Neural cell (in vitro differentiated cells): ENCODE results near the gene TGM4. TPM values are rescaled to one million over a fixed set of nuclear protein-coding genes. Genes with fewer than 3 reads are reported as not detected.

Experiments
- H2AFZ ChIP-seq: fragments of 200-600, 300-800 bp; sonication (generic), shearing (Covaris generic); 2 replicates; pipeline ENCODE4 v1.6.0; 2014; ENCODE audit warnings: low read depth, mild to moderate bottlenecking, antibody characterized with exemption, low read length, moderate library complexity
- H3F3A ChIP-seq: fragments of 200-600 bp; shearing (Covaris generic); 2 replicates; pipeline ENCODE4 v1.6.1; 2016; ENCODE audit warnings: mild to moderate bottlenecking, moderate library complexity, mixed read lengths, antibody characterized with exemption, low read length; ENCODE audit not compliant: insufficient read depth, poor library complexity, severe bottlenecking
- H3K27ac ChIP-seq: fragments of 200-600, 300-800 bp; sonication (generic), shearing (Covaris generic); 2 replicates; pipeline ENCODE4 v1.5.1; 2014; ENCODE audit warnings: mild to moderate bottlenecking, low read length, moderate library complexity
- H3K27me3 ChIP-seq: fragments of 300-800, 200-600 bp; sonication (generic), shearing (Covaris generic); 2 replicates; pipeline ENCODE4 v1.6.0; 2014; ENCODE audit warnings: mild to moderate bottlenecking, low read depth, low read length, moderate library complexity; ENCODE audit not compliant: insufficient read depth
- H3K36me3 ChIP-seq: fragments of 300-800, 200-600 bp; sonication (generic), shearing (Covaris generic); 2 replicates; pipeline ENCODE4 v1.5.1; 2014; ENCODE audit warnings: mild to moderate bottlenecking, antibody characterized with exemption, low read length, moderate library complexity; ENCODE audit not compliant: insufficient read depth
- H3K4me2 ChIP-seq: fragments of 300-800, 200-600 bp; sonication (generic), shearing (Covaris generic); 2 replicates; pipeline ENCODE4 v1.6.0; 2014; ENCODE audit warnings: mild to moderate bottlenecking, low read length
- H3K4me3 ChIP-seq: fragments of 300-800, 200-600 bp; sonication (generic), shearing (Covaris generic); 2 replicates; pipeline ENCODE4 v1.5.1; 2014; ENCODE audit warnings: mild to moderate bottlenecking, low read length, moderate library complexity
- H3K79me2 ChIP-seq: fragments of 200-600 bp; shearing (Covaris generic); replicated peaks from 2 replicates; pipeline ENCODE4 v1.6.0; 2014; ENCODE audit warnings: mild to moderate bottlenecking, low read length, moderate library complexity; ENCODE audit not compliant: insufficient read depth
- H3K9ac ChIP-seq: fragments of 300-800, 200-600 bp; sonication (generic), shearing (Covaris generic); 2 replicates; pipeline ENCODE4 v1.6.1; 2016; ENCODE audit warnings: mild to moderate bottlenecking, low read length, mixed read lengths
- H3K9me2 ChIP-seq: fragments of 200-600 bp; shearing (Covaris generic); 2 replicates; pipeline ENCODE4 v1.6.1; 2016; ENCODE audit warnings: mild to moderate bottlenecking, low read length, mixed read lengths; ENCODE audit not compliant: insufficient read depth
- H3K9me3 ChIP-seq: fragments of 200-600, 300-800 bp; sonication (generic), shearing (Covaris generic); 2 replicates; pipeline ENCODE4 v1.6.1; 2016; ENCODE audit warnings: mild to moderate bottlenecking, mixed run types, low read length, moderate library complexity, mixed read lengths
- H4K20me1 ChIP-seq: fragments of 200-600 bp; shearing (Covaris generic); 2 replicates; pipeline ENCODE4 v1.6.1; 2016; ENCODE audit warnings: mild to moderate bottlenecking, mixed run types; ENCODE audit not compliant: insufficient read depth
- EP300 ChIP-seq: fragments of 450-650 bp; conservative IDR thresholded peaks from 2 replicates; pipeline ENCODE4 v1.6.1; 2014; ENCODE audit warnings: antibody characterized with exemption, mild to moderate bottlenecking, moderate library complexity; ENCODE audit not compliant: poor library complexity, severe bottlenecking
- EZH2 ChIP-seq: fragments of 200-600, 300-800 bp; shearing (Covaris generic), sonication (generic); IDR thresholded peaks from 2 replicates; pipeline ENCODE4 v1.6.1; 2014; ENCODE audit warnings: antibody characterized with exemption, low read length, borderline replicate concordance, mild to moderate bottlenecking; ENCODE audit not compliant: insufficient read depth, poor library complexity, severe bottlenecking
- MXI1 ChIP-seq: fragments of 450-650 bp; conservative IDR thresholded peaks from 2 replicates; pipeline ENCODE4 v1.6.1; 2014; ENCODE audit warnings: antibody characterized with exemption, mild to moderate bottlenecking; ENCODE audit not compliant: poor library complexity, severe bottlenecking
- POLR2AphosphoS5 ChIP-seq: IDR thresholded peaks from 2 replicates; pipeline ENCODE4 v1.6.1; 2012
- RAD21 ChIP-seq: fragments of 450-650 bp; conservative IDR thresholded peaks from 2 replicates; pipeline ENCODE4 v1.6.1; 2014; ENCODE audit warnings: antibody characterized with exemption, mild to moderate bottlenecking, moderate library complexity
- SMC3 ChIP-seq: fragments of 450-650 bp; conservative IDR thresholded peaks from 2 replicates; pipeline ENCODE4 v1.6.1; 2014; ENCODE audit warnings: antibody characterized with exemption, mild to moderate bottlenecking, moderate library complexity; ENCODE audit not compliant: poor library complexity
- TAF1 ChIP-seq: IDR thresholded peaks from 2 replicates; pipeline ENCODE4 v1.6.1; 2012; ENCODE audit warnings: low read depth
- polyA plus RNA-seq: library from polyadenylated mRNA; depleted of rRNA; stranded (reverse); fragments of >200 nt; gene quantifications from 2 replicates; pipeline ENCODE4 v1.2.3, GENCODE V29; 2014
- TF ChIP-seq, protein P1 (sequence below): IDR thresholded peaks from 2 replicates; pipeline ENCODE4 v1.6.1; 2012; ENCODE audit warnings: borderline replicate concordance
- TF ChIP-seq, protein P2 (sequence below): fragments of 450-650 bp; IDR thresholded peaks from 2 replicates; pipeline ENCODE4 v1.5.1; 2014; ENCODE audit warnings: antibody characterized with exemption, mild to moderate bottlenecking, moderate library complexity; ENCODE audit not compliant: poor library complexity, severe bottlenecking

TGM4 gene
- polyA plus RNA-seq, 1 donor from 2014 or later = not detected

DNA sequence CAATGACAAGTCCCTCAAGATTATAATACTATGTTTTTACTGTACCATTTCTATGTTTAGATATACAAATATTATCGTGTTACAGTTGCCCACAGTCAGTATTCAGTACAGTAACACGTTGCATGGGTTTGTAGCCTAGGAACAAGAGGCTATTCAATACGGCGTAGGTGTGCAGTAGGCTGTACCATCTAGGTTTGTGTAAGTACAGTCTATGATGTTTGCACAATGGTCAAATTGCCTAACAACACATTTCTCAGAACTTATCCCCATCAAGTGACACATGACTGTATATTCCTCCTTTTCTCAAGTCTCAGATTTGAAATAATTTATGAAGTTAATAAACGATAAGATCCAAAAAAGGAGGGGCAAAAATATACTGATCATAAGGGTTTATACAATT is 79.9 kb downstream of the TGM4 start:
- no peaks in the 10 kb centered on the region for H3K27me3 ChIP-seq
- H3K4me3 ChIP-seq = no peak overlapping the region
- no peaks in the 10 kb centered on the region for H3F3A ChIP-seq
- no peak overlapping the region for H3K27ac ChIP-seq
- H3K9ac ChIP-seq = no peak overlapping the region
- no peaks in the 10 kb centered on the region for H3K79me2 ChIP-seq
- H2AFZ ChIP-seq = no peak overlapping the region
- no peaks in the 10 kb centered on the region for H3K9me2 ChIP-seq
- no peak for TF ChIP-seq EZH2
- no peak for TF ChIP-seq RAD21
- no peak for TF ChIP-seq SMC3
- TF ChIP-seq TAF1 = no peak
- TF ChIP-seq, protein P1, sequence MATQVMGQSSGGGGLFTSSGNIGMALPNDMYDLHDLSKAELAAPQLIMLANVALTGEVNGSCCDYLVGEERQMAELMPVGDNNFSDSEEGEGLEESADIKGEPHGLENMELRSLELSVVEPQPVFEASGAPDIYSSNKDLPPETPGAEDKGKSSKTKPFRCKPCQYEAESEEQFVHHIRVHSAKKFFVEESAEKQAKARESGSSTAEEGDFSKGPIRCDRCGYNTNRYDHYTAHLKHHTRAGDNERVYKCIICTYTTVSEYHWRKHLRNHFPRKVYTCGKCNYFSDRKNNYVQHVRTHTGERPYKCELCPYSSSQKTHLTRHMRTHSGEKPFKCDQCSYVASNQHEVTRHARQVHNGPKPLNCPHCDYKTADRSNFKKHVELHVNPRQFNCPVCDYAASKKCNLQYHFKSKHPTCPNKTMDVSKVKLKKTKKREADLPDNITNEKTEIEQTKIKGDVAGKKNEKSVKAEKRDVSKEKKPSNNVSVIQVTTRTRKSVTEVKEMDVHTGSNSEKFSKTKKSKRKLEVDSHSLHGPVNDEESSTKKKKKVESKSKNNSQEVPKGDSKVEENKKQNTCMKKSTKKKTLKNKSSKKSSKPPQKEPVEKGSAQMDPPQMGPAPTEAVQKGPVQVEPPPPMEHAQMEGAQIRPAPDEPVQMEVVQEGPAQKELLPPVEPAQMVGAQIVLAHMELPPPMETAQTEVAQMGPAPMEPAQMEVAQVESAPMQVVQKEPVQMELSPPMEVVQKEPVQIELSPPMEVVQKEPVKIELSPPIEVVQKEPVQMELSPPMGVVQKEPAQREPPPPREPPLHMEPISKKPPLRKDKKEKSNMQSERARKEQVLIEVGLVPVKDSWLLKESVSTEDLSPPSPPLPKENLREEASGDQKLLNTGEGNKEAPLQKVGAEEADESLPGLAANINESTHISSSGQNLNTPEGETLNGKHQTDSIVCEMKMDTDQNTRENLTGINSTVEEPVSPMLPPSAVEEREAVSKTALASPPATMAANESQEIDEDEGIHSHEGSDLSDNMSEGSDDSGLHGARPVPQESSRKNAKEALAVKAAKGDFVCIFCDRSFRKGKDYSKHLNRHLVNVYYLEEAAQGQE = no peak
- TF ChIP-seq, protein P2, sequence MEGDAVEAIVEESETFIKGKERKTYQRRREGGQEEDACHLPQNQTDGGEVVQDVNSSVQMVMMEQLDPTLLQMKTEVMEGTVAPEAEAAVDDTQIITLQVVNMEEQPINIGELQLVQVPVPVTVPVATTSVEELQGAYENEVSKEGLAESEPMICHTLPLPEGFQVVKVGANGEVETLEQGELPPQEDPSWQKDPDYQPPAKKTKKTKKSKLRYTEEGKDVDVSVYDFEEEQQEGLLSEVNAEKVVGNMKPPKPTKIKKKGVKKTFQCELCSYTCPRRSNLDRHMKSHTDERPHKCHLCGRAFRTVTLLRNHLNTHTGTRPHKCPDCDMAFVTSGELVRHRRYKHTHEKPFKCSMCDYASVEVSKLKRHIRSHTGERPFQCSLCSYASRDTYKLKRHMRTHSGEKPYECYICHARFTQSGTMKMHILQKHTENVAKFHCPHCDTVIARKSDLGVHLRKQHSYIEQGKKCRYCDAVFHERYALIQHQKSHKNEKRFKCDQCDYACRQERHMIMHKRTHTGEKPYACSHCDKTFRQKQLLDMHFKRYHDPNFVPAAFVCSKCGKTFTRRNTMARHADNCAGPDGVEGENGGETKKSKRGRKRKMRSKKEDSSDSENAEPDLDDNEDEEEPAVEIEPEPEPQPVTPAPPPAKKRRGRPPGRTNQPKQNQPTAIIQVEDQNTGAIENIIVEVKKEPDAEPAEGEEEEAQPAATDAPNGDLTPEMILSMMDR = no peak
- no peak for TF ChIP-seq POLR2AphosphoS5
- TF ChIP-seq EP300 = no peak
- H4K20me1 ChIP-seq = no peaks in the 10 kb centered on the region
- no peaks in the 10 kb centered on the region for H3K9me3 ChIP-seq
- H3K36me3 ChIP-seq = no peaks in the 10 kb centered on the region
- H3K4me2 ChIP-seq = no peak overlapping the region

DNA sequence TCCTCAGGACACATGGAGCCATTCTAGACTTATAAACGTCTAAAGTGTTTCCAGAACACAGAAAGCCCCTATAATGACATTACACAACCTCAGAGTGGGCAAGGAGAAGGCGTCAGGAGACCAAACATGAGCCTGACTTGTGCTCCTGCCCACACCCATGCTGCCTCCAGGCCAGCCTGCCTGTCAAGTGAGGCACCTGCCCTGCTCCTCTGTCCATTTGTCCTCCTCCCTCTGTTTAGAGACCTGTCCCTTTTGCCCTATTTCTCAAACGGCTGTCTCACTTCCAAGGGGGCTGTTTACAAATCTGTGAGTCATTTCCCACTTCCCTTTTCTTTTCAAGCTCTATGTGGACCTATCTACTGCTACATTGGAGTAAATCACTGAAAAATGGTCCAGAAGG is 80.6 kb downstream of the TGM4 start:
- Histone ChIP-seq H2AFZ (no peak overlapping the region), H3K4me3 (no peak overlapping the region), H3K27me3 (no peaks in the 10 kb centered on the region), H3K9ac (no peak overlapping the region), H3K36me3 (no peaks in the 10 kb centered on the region), H3K9me3 (no peaks in the 10 kb centered on the region), H4K20me1 (no peaks in the 10 kb centered on the region), H3K9me2 (no peaks in the 10 kb centered on the region), H3K79me2 (no peaks in the 10 kb centered on the region), H3K27ac (no peak overlapping the region), H3F3A (no peaks in the 10 kb centered on the region), H3K4me2 (no peak overlapping the region)
- no peak for TF ChIP-seq SMC3

DNA sequence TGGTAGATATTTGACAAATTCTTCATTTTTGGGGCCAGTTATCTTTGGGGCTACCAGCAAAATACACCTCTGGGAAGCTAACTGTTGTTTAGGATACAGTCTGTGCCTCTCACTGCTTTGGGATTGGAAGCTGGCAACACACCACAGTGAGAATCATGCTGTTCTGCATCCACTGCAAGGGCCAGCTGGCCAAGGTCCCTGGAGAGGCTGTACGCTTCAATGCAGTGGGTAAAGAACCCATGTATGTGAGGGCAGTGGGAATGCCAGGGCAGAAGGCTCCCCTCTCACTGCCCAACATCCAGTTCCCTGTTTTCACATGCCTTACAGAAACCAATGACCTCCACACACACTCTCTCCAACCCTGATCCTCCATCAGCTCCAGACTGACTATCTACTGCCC is 81.5 kb downstream of the TGM4 start:
- Histone ChIP-seq H3K27me3 (no peaks in the 10 kb centered on the region), H3K36me3 (no peaks in the 10 kb centered on the region), H3K4me2 (no peak overlapping the region), H3K27ac (no peak overlapping the region), H3K9ac (no peak overlapping the region), H3K9me3 (no peaks in the 10 kb centered on the region), H3K4me3 (no peak overlapping the region), H3K79me2 (no peaks in the 10 kb centered on the region), H3K9me2 (no peaks in the 10 kb centered on the region), H4K20me1 (no peaks in the 10 kb centered on the region), H3F3A (no peaks in the 10 kb centered on the region), H2AFZ (no peak overlapping the region)
- TF ChIP-seq, protein P1 = no peak
- TF ChIP-seq MXI1 (no peak), POLR2AphosphoS5 (no peak), EP300 (no peak), TAF1 (no peak), EZH2 (no peak), SMC3 (no peak), RAD21 (no peak)
- TF ChIP-seq, protein P2 = no peak
